Caco-2 (cell line): ENCODE results near the gene POLA1. TPM values are rescaled to one million over a fixed set of nuclear protein-coding genes. Genes with fewer than 3 reads are reported as not detected.

ENCODE experiments used
- BruUV-seq: library from RNA; stranded (reverse); fragments of 400-500 nt; replicated peaks from 2 replicates; lab custom pipeline; 2021; lab: Mats Ljungman, UMichigan
- CTCF ChIA-PET: fragments of 300-600 bp; sonication (Branson Sonifier 250); formaldehyde crosslinking; loops from one replicate; lab custom pipeline; 2022; ENCODE audit warnings: antibody characterized with exemption; lab: Charles Lee
- POLR2A ChIA-PET: fragments of 300-600 bp; sonication (Branson Sonifier 250); formaldehyde crosslinking; loops from one replicate; lab custom pipeline; 2022; ENCODE audit warnings: antibody characterized with exemption; lab: Charles Lee
- DNase-seq, 2 experiments: peaks; one replicate each; pipeline versions ENCODE4 v3.0.0 to v3.0.0-alpha.2; 2020 to 2022
- H3K27me3 ChIP-seq: replicated peaks from 2 replicates; pipeline ENCODE4 v1.6.0; 2011; ENCODE audit warnings: low read length; ENCODE audit not compliant: control insufficient read depth, insufficient read depth
- H3K36me3 ChIP-seq: 2 replicates; pipeline ENCODE4 v1.5.1; 2011; ENCODE audit warnings: low read length; ENCODE audit not compliant: control insufficient read depth, insufficient read depth
- H3K4me1 ChIP-seq: fragments of 250-450 bp; sonication (Bioruptor Pico); 2 replicates; pipeline ENCODE4 v1.5.1; 2020; ENCODE audit warnings: mild to moderate bottlenecking
- H3K4me3 ChIP-seq: 2 replicates; pipeline ENCODE4 v1.5.1; 2011; ENCODE audit warnings: low read depth, mild to moderate bottlenecking, control low read depth, low read length
- H3K9me3 ChIP-seq: fragments of 250-450 bp; sonication (Bioruptor Pico); 2 replicates; pipeline ENCODE4 v1.5.1; 2020; ENCODE audit warnings: mild to moderate bottlenecking, moderate library complexity
- H3K27ac Mint-ChIP-seq: one replicate; pipeline ENCODE4 v1.8.0; 2022; ENCODE audit warnings: mixed read lengths; ENCODE audit not compliant: unreplicated experiment
- H3K27me3 Mint-ChIP-seq: one replicate; pipeline ENCODE4 v1.8.0; 2022; ENCODE audit warnings: mixed read lengths; ENCODE audit not compliant: insufficient read depth, unreplicated experiment
- H3K36me3 Mint-ChIP-seq: one replicate; pipeline ENCODE4 v1.8.0; 2022; ENCODE audit warnings: mild to moderate bottlenecking, mixed read lengths; ENCODE audit not compliant: insufficient read depth, unreplicated experiment
- H3K4me1 Mint-ChIP-seq: one replicate; pipeline ENCODE4 v1.8.0; 2022; ENCODE audit warnings: low read depth, mixed read lengths; ENCODE audit not compliant: unreplicated experiment
- H3K4me3 Mint-ChIP-seq: one replicate; pipeline ENCODE4 v1.8.0; 2022; ENCODE audit warnings: mild to moderate bottlenecking, moderate library complexity, mixed read lengths; ENCODE audit not compliant: unreplicated experiment
- H3K9me3 Mint-ChIP-seq: one replicate; pipeline ENCODE4 v1.8.0; 2022; ENCODE audit warnings: mixed read lengths; ENCODE audit not compliant: unreplicated experiment
- intact Hi-C: fragments of 100-400 bp; cut with micrococcal nuclease; formaldehyde crosslinking; loops from one replicate; pipeline ENCODE4 v1.10.0; 2022; ENCODE audit not compliant: unreplicated experiment
- total RNA-seq: library from RNA; stranded (reverse); gene quantifications from 2 replicates; pipeline ENCODE4 v1.2.3, GENCODE V29; 2022
- TF ChIP-seq, protein P1 (sequence below), 2 experiments: fragments of 200-600 bp in 1 of 2; IDR thresholded peaks; 1 replicate in 1 of 2; 2 replicates in 1 of 2; pipeline versions ENCODE4 v1.5.1 to v1.8.0; 2011 to 2022; ENCODE audit warnings: antibody characterized with exemption in 1 of 2, control low read depth in 1 of 2, inconsistent platforms in 1 of 2, low read depth in 1 of 2, low read length in 1 of 2, mild to moderate bottlenecking in 1 of 2, moderate library complexity in 1 of 2; ENCODE audit not compliant: insufficient read depth in 1 of 2, severe bottlenecking in 1 of 2, unreplicated experiment in 1 of 2

Gene POLA1
- total RNA-seq, 1 experiment from 2014 or later, result 23.5 TPM

DNA sequence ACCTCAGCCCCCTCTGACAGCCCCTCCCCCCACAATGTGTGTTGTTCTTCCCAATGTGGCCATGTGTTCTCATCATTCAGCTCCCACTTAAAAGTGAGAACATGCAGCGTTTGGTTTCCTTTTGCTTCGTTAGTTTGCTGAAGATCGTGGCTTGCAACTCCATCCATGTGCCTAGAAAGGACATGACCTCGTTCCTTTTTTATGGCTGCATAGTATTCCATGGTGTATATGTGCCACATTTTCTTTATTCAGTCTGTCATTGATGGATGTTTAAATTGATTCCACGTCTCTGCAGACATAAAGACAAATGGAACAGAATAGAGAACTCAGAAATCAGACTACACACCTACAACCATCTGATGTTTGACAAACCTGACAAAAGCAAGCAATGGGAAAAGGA, 276.1 kb downstream of the POLA1 start:
- no peaks in the 10 kb centered on the region for H3K27me3 ChIP-seq
- intact Hi-C loops, result no loop called here
- peaks cover 6% of the 10 kb centered on the region for H3K36me3 Mint-ChIP-seq
- H3K27me3 Mint-ChIP-seq, result no peaks in the 10 kb centered on the region
- H3K9me3 ChIP-seq, result no peaks in the 10 kb centered on the region
- H3K4me3 ChIP-seq, result no peak overlapping the region
- ChIA-PET POLR2A (no interaction called here), CTCF (no interaction called here)
- no peak overlapping the region for H3K4me3 Mint-ChIP-seq
- no peak for DNase-seq
- TF ChIP-seq, protein P1, sequence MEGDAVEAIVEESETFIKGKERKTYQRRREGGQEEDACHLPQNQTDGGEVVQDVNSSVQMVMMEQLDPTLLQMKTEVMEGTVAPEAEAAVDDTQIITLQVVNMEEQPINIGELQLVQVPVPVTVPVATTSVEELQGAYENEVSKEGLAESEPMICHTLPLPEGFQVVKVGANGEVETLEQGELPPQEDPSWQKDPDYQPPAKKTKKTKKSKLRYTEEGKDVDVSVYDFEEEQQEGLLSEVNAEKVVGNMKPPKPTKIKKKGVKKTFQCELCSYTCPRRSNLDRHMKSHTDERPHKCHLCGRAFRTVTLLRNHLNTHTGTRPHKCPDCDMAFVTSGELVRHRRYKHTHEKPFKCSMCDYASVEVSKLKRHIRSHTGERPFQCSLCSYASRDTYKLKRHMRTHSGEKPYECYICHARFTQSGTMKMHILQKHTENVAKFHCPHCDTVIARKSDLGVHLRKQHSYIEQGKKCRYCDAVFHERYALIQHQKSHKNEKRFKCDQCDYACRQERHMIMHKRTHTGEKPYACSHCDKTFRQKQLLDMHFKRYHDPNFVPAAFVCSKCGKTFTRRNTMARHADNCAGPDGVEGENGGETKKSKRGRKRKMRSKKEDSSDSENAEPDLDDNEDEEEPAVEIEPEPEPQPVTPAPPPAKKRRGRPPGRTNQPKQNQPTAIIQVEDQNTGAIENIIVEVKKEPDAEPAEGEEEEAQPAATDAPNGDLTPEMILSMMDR (IDR thresholded peaks at IDR 0.05; ENCODE audit: insufficient read depth in 1 of 2, low read depth in 1 of 2, low read length in 1 of 2, severe bottlenecking in 1 of 2, unreplicated experiment in 1 of 2), result no peak
- no peaks in the 10 kb centered on the region for H3K4me1 ChIP-seq
- no peak overlapping the region for H3K27ac Mint-ChIP-seq
- BruUV-seq, result no TSS peak
- no peaks in the 10 kb centered on the region for H3K36me3 ChIP-seq
- no peaks in the 10 kb centered on the region for H3K4me1 Mint-ChIP-seq
- H3K9me3 Mint-ChIP-seq, result no peaks in the 10 kb centered on the region

DNA sequence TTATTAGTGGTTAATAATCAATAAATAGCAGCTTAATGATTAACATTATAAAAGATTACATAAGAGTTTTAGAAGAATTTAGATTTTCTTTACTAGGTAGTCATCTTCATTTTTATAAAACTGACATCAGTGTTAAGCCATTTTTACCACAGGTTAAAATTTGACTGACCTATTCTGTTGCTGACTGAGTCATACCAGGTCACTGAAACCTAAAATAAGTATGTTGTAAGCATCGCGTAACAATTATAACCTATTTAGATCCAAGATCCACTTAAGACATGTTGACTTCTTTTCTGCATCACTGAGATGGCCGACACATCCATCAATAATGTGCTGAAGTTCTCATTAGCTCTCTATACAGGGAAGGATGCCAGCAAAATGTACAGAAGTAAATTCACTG, 285.4 kb downstream of the POLA1 start:
- DNase-seq, result no peak
- BruUV-seq, result no TSS peak
- Histone ChIP-seq H3K4me3 (no peak overlapping the region), H3K27me3 (no peaks in the 10 kb centered on the region), H3K9me3 (no peaks in the 10 kb centered on the region), H3K36me3 (no peaks in the 10 kb centered on the region), H3K4me1 (no peaks in the 10 kb centered on the region)
- intact Hi-C loops, result no loop called here
- H3K27me3 Mint-ChIP-seq, result no peaks in the 10 kb centered on the region
- CTCF ChIA-PET, result no interaction called here
- no peaks in the 10 kb centered on the region for H3K4me1 Mint-ChIP-seq
- no peak overlapping the region for H3K4me3 Mint-ChIP-seq
- no peak overlapping the region for H3K27ac Mint-ChIP-seq
- H3K9me3 Mint-ChIP-seq, result no peaks in the 10 kb centered on the region
- POLR2A ChIA-PET, result no interaction called here
- TF ChIP-seq, protein P1 (IDR thresholded peaks at IDR 0.05; ENCODE audit: insufficient read depth in 1 of 2, low read depth in 1 of 2, low read length in 1 of 2, severe bottlenecking in 1 of 2, unreplicated experiment in 1 of 2), result no peak
- no peaks in the 10 kb centered on the region for H3K36me3 Mint-ChIP-seq

DNA sequence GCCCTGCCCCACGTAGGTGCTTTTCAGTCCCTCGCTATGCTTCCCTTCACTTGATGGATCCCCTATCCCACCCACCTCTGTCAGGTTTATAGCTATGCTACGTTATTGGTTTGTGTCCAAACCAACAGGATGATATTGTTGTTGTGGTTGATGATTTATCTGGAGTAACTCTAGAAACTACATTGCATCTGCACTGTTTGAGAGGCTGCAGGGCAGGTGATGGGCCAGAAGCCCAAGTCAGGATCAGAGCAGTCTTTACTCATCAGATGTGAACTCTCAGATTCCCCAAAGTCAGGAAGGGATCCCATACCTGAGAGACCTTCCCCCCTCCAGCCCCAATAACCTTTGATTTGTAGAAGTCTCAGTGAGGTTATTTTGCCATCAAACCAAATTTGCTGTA, 287.3 kb downstream of the POLA1 start:
- intact Hi-C loops, result no loop called here
- H3K9me3 Mint-ChIP-seq, result no peaks in the 10 kb centered on the region
- TF ChIP-seq, protein P1 (IDR thresholded peaks at IDR 0.05; ENCODE audit: insufficient read depth in 1 of 2, low read depth in 1 of 2, low read length in 1 of 2, severe bottlenecking in 1 of 2, unreplicated experiment in 1 of 2), result no peak
- BruUV-seq, result no TSS peak
- no peaks in the 10 kb centered on the region for H3K9me3 ChIP-seq
- CTCF ChIA-PET, result no interaction called here
- no peak for DNase-seq
- H3K27me3 ChIP-seq, result no peaks in the 10 kb centered on the region
- POLR2A ChIA-PET, result no interaction called here
- no peaks in the 10 kb centered on the region for H3K27me3 Mint-ChIP-seq
- no peaks in the 10 kb centered on the region for H3K4me1 ChIP-seq
- H3K4me3 ChIP-seq, result no peak overlapping the region
- no peaks in the 10 kb centered on the region for H3K36me3 ChIP-seq
- no peaks in the 10 kb centered on the region for H3K36me3 Mint-ChIP-seq
- H3K4me1 Mint-ChIP-seq, result no peaks in the 10 kb centered on the region
- no peak overlapping the region for H3K27ac Mint-ChIP-seq
- no peak overlapping the region for H3K4me3 Mint-ChIP-seq
